ENCODE measurements around the gene RBM28.

The RBM28 gene

GRCh38 chr7:128267595-128267924, 76.1 kb downstream of the RBM28 start:
- TF ChIP-seq TAF1 (IDR thresholded peaks at IDR 0.05; ENCODE audit: borderline replicate concordance, insufficient read depth, low read length) (no peak), POLR2AphosphoS5 (IDR thresholded peaks at IDR 0.05; ENCODE audit: low read depth, low read length) (no peak), FOXP2 (optimal IDR thresholded peaks at IDR 0.05; ENCODE audit: borderline replicate concordance, extremely low read depth, extremely low read length, insufficient read depth) (no peak), SIN3A (IDR thresholded peaks at IDR 0.05; ENCODE audit: borderline replicate concordance, insufficient read depth, low read length) (no peak)
- TF ChIP-seq, protein P1, sequence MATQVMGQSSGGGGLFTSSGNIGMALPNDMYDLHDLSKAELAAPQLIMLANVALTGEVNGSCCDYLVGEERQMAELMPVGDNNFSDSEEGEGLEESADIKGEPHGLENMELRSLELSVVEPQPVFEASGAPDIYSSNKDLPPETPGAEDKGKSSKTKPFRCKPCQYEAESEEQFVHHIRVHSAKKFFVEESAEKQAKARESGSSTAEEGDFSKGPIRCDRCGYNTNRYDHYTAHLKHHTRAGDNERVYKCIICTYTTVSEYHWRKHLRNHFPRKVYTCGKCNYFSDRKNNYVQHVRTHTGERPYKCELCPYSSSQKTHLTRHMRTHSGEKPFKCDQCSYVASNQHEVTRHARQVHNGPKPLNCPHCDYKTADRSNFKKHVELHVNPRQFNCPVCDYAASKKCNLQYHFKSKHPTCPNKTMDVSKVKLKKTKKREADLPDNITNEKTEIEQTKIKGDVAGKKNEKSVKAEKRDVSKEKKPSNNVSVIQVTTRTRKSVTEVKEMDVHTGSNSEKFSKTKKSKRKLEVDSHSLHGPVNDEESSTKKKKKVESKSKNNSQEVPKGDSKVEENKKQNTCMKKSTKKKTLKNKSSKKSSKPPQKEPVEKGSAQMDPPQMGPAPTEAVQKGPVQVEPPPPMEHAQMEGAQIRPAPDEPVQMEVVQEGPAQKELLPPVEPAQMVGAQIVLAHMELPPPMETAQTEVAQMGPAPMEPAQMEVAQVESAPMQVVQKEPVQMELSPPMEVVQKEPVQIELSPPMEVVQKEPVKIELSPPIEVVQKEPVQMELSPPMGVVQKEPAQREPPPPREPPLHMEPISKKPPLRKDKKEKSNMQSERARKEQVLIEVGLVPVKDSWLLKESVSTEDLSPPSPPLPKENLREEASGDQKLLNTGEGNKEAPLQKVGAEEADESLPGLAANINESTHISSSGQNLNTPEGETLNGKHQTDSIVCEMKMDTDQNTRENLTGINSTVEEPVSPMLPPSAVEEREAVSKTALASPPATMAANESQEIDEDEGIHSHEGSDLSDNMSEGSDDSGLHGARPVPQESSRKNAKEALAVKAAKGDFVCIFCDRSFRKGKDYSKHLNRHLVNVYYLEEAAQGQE (IDR thresholded peaks at IDR 0.05; ENCODE audit: insufficient read depth in 1 of 2, low read depth in 2 of 2, low read length in 2 of 2): no peak

- TF ChIP-seq POLR2AphosphoS5 (IDR thresholded peaks at IDR 0.05; ENCODE audit: low read depth, low read length): no peak
- TF ChIP-seq, protein P1 (IDR thresholded peaks at IDR 0.05; ENCODE audit: insufficient read depth in 1 of 2, low read depth in 2 of 2, low read length in 2 of 2): no peak
- TF ChIP-seq FOXP2 (optimal IDR thresholded peaks at IDR 0.05; ENCODE audit: borderline replicate concordance, extremely low read depth, extremely low read length, insufficient read depth): no peak
- TF ChIP-seq TAF1 (IDR thresholded peaks at IDR 0.05; ENCODE audit: borderline replicate concordance, insufficient read depth, low read length): no peak
- no peak for TF ChIP-seq SIN3A (IDR thresholded peaks at IDR 0.05; ENCODE audit: borderline replicate concordance, insufficient read depth, low read length)
Observed at GRCh38 chr7:128266883-128267594, 76.7 kb downstream of the RBM28 start.

DNA sequence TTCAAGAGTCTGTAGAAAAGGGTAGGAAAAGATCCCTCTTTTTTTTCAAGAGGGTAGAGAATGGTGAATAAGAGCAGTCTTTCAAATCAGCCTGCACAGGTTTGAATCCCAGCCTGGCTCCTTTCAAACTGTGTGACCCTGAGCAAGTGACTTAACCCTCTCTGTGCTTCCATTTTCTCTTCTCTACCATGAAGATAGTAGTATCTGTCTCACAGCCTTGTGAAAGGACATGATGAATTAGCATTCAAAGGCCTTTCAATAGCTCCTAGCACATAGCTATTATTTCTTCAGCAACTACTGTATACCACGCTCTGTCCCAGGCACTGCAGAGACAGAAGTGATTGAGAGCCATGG, 77.2 kb downstream of the RBM28 start:
- no peak for TF ChIP-seq FOXP2 (optimal IDR thresholded peaks at IDR 0.05; ENCODE audit: borderline replicate concordance, extremely low read depth, extremely low read length, insufficient read depth)
- TF ChIP-seq, protein P1 (IDR thresholded peaks at IDR 0.05; ENCODE audit: insufficient read depth in 1 of 2, low read depth in 2 of 2, low read length in 2 of 2): no peak
- no peak for TF ChIP-seq SIN3A (IDR thresholded peaks at IDR 0.05; ENCODE audit: borderline replicate concordance, insufficient read depth, low read length)
- no peak for TF ChIP-seq POLR2AphosphoS5 (IDR thresholded peaks at IDR 0.05; ENCODE audit: low read depth, low read length)
- no peak for TF ChIP-seq TAF1 (IDR thresholded peaks at IDR 0.05; ENCODE audit: borderline replicate concordance, insufficient read depth, low read length)

DNA sequence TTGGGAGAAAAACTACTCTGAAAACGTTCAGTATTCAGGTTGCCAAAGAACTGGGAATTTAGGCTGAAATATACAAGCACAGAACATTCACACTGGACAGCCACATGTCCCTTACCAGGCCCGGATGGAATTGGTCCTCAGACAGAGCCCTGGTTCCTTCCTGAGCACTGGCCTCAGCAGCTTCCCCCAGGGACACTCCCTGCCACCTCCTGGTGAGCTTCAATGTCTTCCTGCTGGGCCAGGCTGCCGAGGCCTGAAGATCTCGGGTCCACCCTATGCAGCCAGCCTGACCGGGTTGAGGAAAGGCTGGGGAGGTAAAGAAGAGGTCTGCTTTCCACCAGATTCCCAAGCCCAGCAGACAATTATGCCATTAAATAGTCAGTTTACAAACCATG, 77.8 kb downstream of the RBM28 start:
- TF ChIP-seq TAF1 (IDR thresholded peaks at IDR 0.05; ENCODE audit: borderline replicate concordance, insufficient read depth, low read length) (no peak), SIN3A (IDR thresholded peaks at IDR 0.05; ENCODE audit: borderline replicate concordance, insufficient read depth, low read length) (no peak), FOXP2 (optimal IDR thresholded peaks at IDR 0.05; ENCODE audit: borderline replicate concordance, extremely low read depth, extremely low read length, insufficient read depth) (no peak), POLR2AphosphoS5 (IDR thresholded peaks at IDR 0.05; ENCODE audit: low read depth, low read length) (no peak)
- TF ChIP-seq, protein P1 (IDR thresholded peaks at IDR 0.05; ENCODE audit: insufficient read depth in 1 of 2, low read depth in 2 of 2, low read length in 2 of 2): no peak
